Endothelial cell of umbilical vein (primary cell): ENCODE data around the gene ATXN1. TPM values are rescaled to one million over a fixed set of nuclear protein-coding genes. Genes with fewer than 3 reads are reported as not detected.

Experiments used
- BruUV-seq: library from RNA; stranded (reverse); fragments of 400-500 nt; replicated peaks from 2 replicates; lab custom pipeline; 2021; lab: Mats Ljungman, UMichigan
- CTCF ChIA-PET: fragments of 300-600, 350-600 bp; sonication (Branson Sonifier 250); formaldehyde crosslinking; loops from one replicate; lab custom pipeline; 2021; ENCODE audit warnings: antibody characterized with exemption, inconsistent platforms; lab: Charles Lee
- POLR2A ChIA-PET: fragments of 300-600, 350-600 bp; sonication (Branson Sonifier 250); formaldehyde crosslinking; loops from one replicate; lab custom pipeline; 2021; ENCODE audit warnings: antibody characterized with exemption, inconsistent platforms; lab: Charles Lee
- DNase-seq: peaks from one replicate; pipeline ENCODE4 v3.0.0-alpha.2; 2011; ENCODE audit warnings: low read depth, low spot score
- FAIRE-seq: peaks from 2 replicates; lab custom pipeline; 2011; peaks lifted over from hg19 to GRCh38; lab: Jason Lieb, UNC
- H2AFZ ChIP-seq: 2 replicates; pipeline ENCODE4 v1.6.0; 2012; ENCODE audit warnings: low read depth, low read length, control low read depth, inconsistent platforms
- H3K27ac ChIP-seq: 2 replicates; pipeline ENCODE4 v1.5.1; 2011; ENCODE audit warnings: low read depth, mild to moderate bottlenecking, control low read depth, low read length, moderate library complexity; ENCODE audit not compliant: insufficient read depth
- H3K27me3 ChIP-seq, 2 experiments: 2 replicates each; pipeline versions ENCODE4 v1.6.0 to v1.6.1; 2011; ENCODE audit warnings: low read length in 2 of 2, mixed read lengths in 1 of 2; ENCODE audit not compliant: control insufficient read depth in 2 of 2, insufficient read depth in 2 of 2
- H3K36me3 ChIP-seq, 2 experiments: 2 replicates in 1 of 2; 3 replicates in 1 of 2; pipeline ENCODE4 v1.5.1; 2011; ENCODE audit warnings: low read length in 2 of 2, mild to moderate bottlenecking in 1 of 2, moderate library complexity in 1 of 2; ENCODE audit not compliant: control insufficient read depth in 2 of 2, insufficient read depth in 2 of 2; ENCODE audit errors: extremely low read depth in 1 of 2
- H3K4me1 ChIP-seq: 3 replicates; pipeline ENCODE4 v1.5.1; 2011; ENCODE audit warnings: mild to moderate bottlenecking, low read length; ENCODE audit not compliant: control insufficient read depth, insufficient read depth; ENCODE audit errors: extremely low read depth
- H3K4me2 ChIP-seq: 2 replicates; pipeline ENCODE4 v1.6.1; 2011; ENCODE audit warnings: low read length, control low read depth, mixed read lengths; ENCODE audit not compliant: insufficient read depth
- H3K4me3 ChIP-seq, 3 experiments: fragments of 200-600 bp in 1 of 3; sonication (generic), shearing (Covaris generic) in 1 of 3; replicated peaks in 1 of 3; 2 replicates each; pipeline ENCODE4 v1.5.1; 2011 to 2016; ENCODE audit warnings: control low read depth in 3 of 3, low read length in 3 of 3, mild to moderate bottlenecking in 2 of 3, inconsistent platforms in 1 of 3, low read depth in 1 of 3, moderate library complexity in 1 of 3; ENCODE audit not compliant: insufficient read depth in 1 of 3
- H3K79me2 ChIP-seq: 2 replicates; pipeline ENCODE4 v1.6.0; 2012; ENCODE audit warnings: low read length, inconsistent platforms; ENCODE audit not compliant: control insufficient read depth, insufficient read depth
- H3K9ac ChIP-seq: replicated peaks from 2 replicates; pipeline ENCODE3; 2011; ENCODE audit warnings: low read length, control low read depth; ENCODE audit not compliant: insufficient read depth; ENCODE audit errors: extremely low read depth
- H3K9me1 ChIP-seq: replicated peaks from 3 replicates; pipeline ENCODE4 v1.6.0; 2011; ENCODE audit warnings: mild to moderate bottlenecking, low read length; ENCODE audit not compliant: control insufficient read depth, insufficient read depth; ENCODE audit errors: extremely low read depth
- H3K9me3 ChIP-seq: replicated peaks from 2 replicates; pipeline ENCODE4 v1.5.1; 2012; ENCODE audit warnings: low read length, inconsistent platforms; ENCODE audit not compliant: control insufficient read depth, insufficient read depth
- H4K20me1 ChIP-seq: replicated peaks from 2 replicates; pipeline ENCODE3; 2011; ENCODE audit warnings: mild to moderate bottlenecking, low read length; ENCODE audit not compliant: control insufficient read depth, insufficient read depth; ENCODE audit errors: extremely low read depth
- EZH2 ChIP-seq: IDR thresholded peaks from 2 replicates; pipeline ENCODE4 v1.6.1; 2012; ENCODE audit warnings: borderline replicate concordance, low read depth, mild to moderate bottlenecking, moderate library complexity, low read length, inconsistent platforms; ENCODE audit not compliant: severe bottlenecking
- FOS ChIP-seq: IDR thresholded peaks from 2 replicates; pipeline ENCODE4 v1.6.1; 2011; ENCODE audit warnings: mild to moderate bottlenecking, low read length, moderate library complexity, borderline replicate concordance; ENCODE audit not compliant: insufficient read depth
- GATA2 ChIP-seq: IDR thresholded peaks from 2 replicates; pipeline ENCODE4 v1.7.0; 2011; ENCODE audit warnings: low read depth, mild to moderate bottlenecking, moderate library complexity, mixed read lengths, low read length; ENCODE audit not compliant: insufficient read length, insufficient read depth
- JUN ChIP-seq: IDR thresholded peaks from 2 replicates; pipeline ENCODE4 v1.6.1; 2011; ENCODE audit warnings: borderline replicate concordance, low read depth; ENCODE audit not compliant: insufficient read length, insufficient read depth
- MYC ChIP-seq: IDR thresholded peaks from one replicate; pipeline ENCODE4 v1.6.1; 2011; ENCODE audit warnings: mild to moderate bottlenecking, low read depth, low read length
- POLR2A ChIP-seq: IDR thresholded peaks from 2 replicates; pipeline ENCODE4 v1.6.1; 2012; ENCODE audit warnings: low read depth, mild to moderate bottlenecking, control low read depth, low read length
- POLR2AphosphoS5 ChIP-seq: IDR thresholded peaks from 2 replicates; pipeline ENCODE4 v1.6.1; 2012; ENCODE audit warnings: low read depth, mild to moderate bottlenecking, control low read depth, low read length, moderate library complexity; ENCODE audit not compliant: insufficient read depth
- dilution Hi-C: fragments of 300-500 bp; cut with MboI; formaldehyde crosslinking; loops from one replicate; pipeline ENCODE4 v1.15.0; 2019; ENCODE audit warnings: low sequenced_read_pairs; ENCODE audit not compliant: extremely low pct_ligation_motif_present
- intact Hi-C: fragments of 100-400 bp; cut with micrococcal nuclease; formaldehyde crosslinking; loops from one replicate; pipeline ENCODE4 v1.10.0; 2022
- polyA plus RNA-seq, 4 experiments: library from polyadenylated mRNA; depleted of rRNA in 3 of 4; stranded (reverse) in 3 of 4; unstranded in 1 of 4; fragments of >200 nt; gene quantifications; 2 replicates each; pipeline versions ENCODE4 v1.2.1 to v1.2.3, GENCODE V29; 2011 to 2012; ENCODE audit warnings: missing spikeins in 1 of 4
- total RNA-seq: library from RNA; stranded (reverse); gene quantifications from 2 replicates; pipeline ENCODE4 v1.2.3, GENCODE V29; 2021
- TF ChIP-seq, protein P1 (sequence below): IDR thresholded peaks from 2 replicates; pipeline ENCODE4 v1.6.1; 2011; ENCODE audit not compliant: insufficient read depth, insufficient read length
- TF ChIP-seq, protein P2 (sequence below), 2 donors: IDR thresholded peaks; 1 replicate in 1 of 2; 2 replicates in 1 of 2; pipeline ENCODE4 v1.5.1; 2011; ENCODE audit warnings: low read length in 2 of 2, mild to moderate bottlenecking in 2 of 2, moderate library complexity in 2 of 2, control low read depth in 1 of 2, inconsistent platforms in 1 of 2, low read depth in 1 of 2; ENCODE audit not compliant: insufficient read depth in 1 of 2; ENCODE audit errors: extremely low read depth in 1 of 2

Gene ATXN1
- total and polyA plus RNA-seq, 2 donors (not counting 3 experiments of a cell fraction or from before 2014, with no cell fraction given) = 16.4 to 33.0 TPM

DNA sequence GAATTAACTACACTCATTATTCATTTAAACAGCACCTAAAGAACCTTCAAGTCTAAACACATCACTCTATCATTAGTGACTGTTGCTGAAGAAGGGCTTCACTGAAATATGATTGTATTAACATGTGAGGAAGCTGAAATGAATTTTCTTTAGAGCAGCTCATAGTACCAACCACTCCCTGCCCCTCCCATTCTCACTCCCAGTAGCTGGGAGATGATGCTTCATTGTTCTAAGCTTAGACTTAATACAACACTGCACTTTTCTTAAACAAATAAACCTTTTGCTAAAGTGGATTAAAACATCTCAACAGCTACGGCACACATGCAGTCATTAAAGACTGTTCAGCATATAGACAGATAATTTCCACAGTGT lies 63.1 kb downstream of the ATXN1 start:
- intact Hi-C loops (no loop called here), dilution Hi-C loops (no loop called here)
- DNase-seq = no peak
- no peak overlapping the region for H3K27ac ChIP-seq
- no peaks in the 10 kb centered on the region for H3K4me1 ChIP-seq
- no peak overlapping the region for H2AFZ ChIP-seq
- TF ChIP-seq FOS (no peak), GATA2 (no peak), MYC (no peak), EZH2 (no peak), POLR2AphosphoS5 (no peak), POLR2A (no peak), JUN (no peak)
- TF ChIP-seq, protein P1, sequence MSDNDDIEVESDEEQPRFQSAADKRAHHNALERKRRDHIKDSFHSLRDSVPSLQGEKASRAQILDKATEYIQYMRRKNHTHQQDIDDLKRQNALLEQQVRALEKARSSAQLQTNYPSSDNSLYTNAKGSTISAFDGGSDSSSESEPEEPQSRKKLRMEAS = no peak
- TF ChIP-seq, protein P2, sequence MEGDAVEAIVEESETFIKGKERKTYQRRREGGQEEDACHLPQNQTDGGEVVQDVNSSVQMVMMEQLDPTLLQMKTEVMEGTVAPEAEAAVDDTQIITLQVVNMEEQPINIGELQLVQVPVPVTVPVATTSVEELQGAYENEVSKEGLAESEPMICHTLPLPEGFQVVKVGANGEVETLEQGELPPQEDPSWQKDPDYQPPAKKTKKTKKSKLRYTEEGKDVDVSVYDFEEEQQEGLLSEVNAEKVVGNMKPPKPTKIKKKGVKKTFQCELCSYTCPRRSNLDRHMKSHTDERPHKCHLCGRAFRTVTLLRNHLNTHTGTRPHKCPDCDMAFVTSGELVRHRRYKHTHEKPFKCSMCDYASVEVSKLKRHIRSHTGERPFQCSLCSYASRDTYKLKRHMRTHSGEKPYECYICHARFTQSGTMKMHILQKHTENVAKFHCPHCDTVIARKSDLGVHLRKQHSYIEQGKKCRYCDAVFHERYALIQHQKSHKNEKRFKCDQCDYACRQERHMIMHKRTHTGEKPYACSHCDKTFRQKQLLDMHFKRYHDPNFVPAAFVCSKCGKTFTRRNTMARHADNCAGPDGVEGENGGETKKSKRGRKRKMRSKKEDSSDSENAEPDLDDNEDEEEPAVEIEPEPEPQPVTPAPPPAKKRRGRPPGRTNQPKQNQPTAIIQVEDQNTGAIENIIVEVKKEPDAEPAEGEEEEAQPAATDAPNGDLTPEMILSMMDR (IDR thresholded peaks at IDR 0.05; ENCODE audit: extremely low read depth in 1 of 2, insufficient read depth in 1 of 2, low read depth in 1 of 2, low read length in 2 of 2) = no peak
- H3K4me2 ChIP-seq = no peak overlapping the region
- POLR2A ChIA-PET = interaction anchor here (0.5 kb wide), 1 partner anchor 63 kb away, joined by 4 read pairs; no protein-coding TSS in a partner anchor
- CTCF ChIA-PET = interaction anchor here (0.7 to 2.1 kb wide), 9 partner anchors 9 to 187 kb away, joined by 3 to 9 read pairs (median 3); partner anchors contain the start of gene ATXN1
- H3K4me3 ChIP-seq = no peak overlapping the region
- H3K79me2 ChIP-seq = no peaks in the 10 kb centered on the region
- no peak for FAIRE-seq
- H3K36me3 ChIP-seq = no peaks in the 10 kb centered on the region
- H3K9me3 ChIP-seq = no peaks in the 10 kb centered on the region
- no peaks in the 10 kb centered on the region for H3K27me3 ChIP-seq
- no peaks in the 10 kb centered on the region for H3K9me1 ChIP-seq
- no TSS peak for BruUV-seq
- peaks cover 2% of the 10 kb centered on the region for H4K20me1 ChIP-seq
- no peak overlapping the region for H3K9ac ChIP-seq
